Activated gamma-delta T cell treated with anti-CD3 and anti-CD28 coated beads, Interleukin-2, amount 50 U/mL, for 16 hours (primary cell): Measurements from ENCODE around the gene RNU6-7.

ENCODE experiments used
- DNase-seq: peaks from one replicate; pipeline ENCODE4 v3.0.0-alpha.2; 2020; ENCODE audit warnings: low read depth

RNU6-7 gene

GRCh38 chr14:32201816-32202490 is at the start of gene RNU6-7:
TSS of gene RNU6-7 (plus strand) at chr14:32202045.
- DNase-seq = no peak

- DNase-seq = no peak
Observed at GRCh38 chr14:32166029-32166428, 35.8 kb upstream of the RNU6-7 start.

GRCh38 chr14:32166924-32167323 is 34.9 kb upstream of the RNU6-7 start:
- no peak for DNase-seq

- no peak for DNase-seq
Observed at GRCh38 chr14:32167907-32168306, 33.9 kb upstream of the RNU6-7 start.

GRCh38 chr14:32169191-32169590 is 32.7 kb upstream of the RNU6-7 start:
- no peak for DNase-seq

- no peak for DNase-seq
Observed at GRCh38 chr14:32171469-32171868, 30.4 kb upstream of the RNU6-7 start.

- no peak for DNase-seq
Observed at GRCh38 chr14:32183151-32184058, 18.4 kb upstream of the RNU6-7 start.

- DNase-seq = no peak
Observed at GRCh38 chr14:32185097-32185496, 16.7 kb upstream of the RNU6-7 start.

- no peak for DNase-seq
Observed at GRCh38 chr14:32186248-32186647, 15.6 kb upstream of the RNU6-7 start.

GRCh38 chr14:32189811-32190210 is 12.0 kb upstream of the RNU6-7 start:
- no peak for DNase-seq

GRCh38 chr14:32190673-32191072 is 11.2 kb upstream of the RNU6-7 start:
- DNase-seq = no peak

- no peak for DNase-seq
Observed at GRCh38 chr14:32192712-32193373, 9.0 kb upstream of the RNU6-7 start.

- DNase-seq = no peak
Observed at GRCh38 chr14:32193532-32193931, 8.3 kb upstream of the RNU6-7 start.

- DNase-seq = no peak
Observed at GRCh38 chr14:32195636-32196035, 6.2 kb upstream of the RNU6-7 start.

- DNase-seq = no peak
Observed at GRCh38 chr14:32197919-32198318, 3.9 kb upstream of the RNU6-7 start.

- no peak for DNase-seq
Observed at GRCh38 chr14:32200368-32201192, 1.3 kb upstream of the RNU6-7 start.

- peak; percentile 52 for DNase-seq
Observed at GRCh38 chr14:32201193-32201815, 541 bp upstream of the RNU6-7 start.

- no peak for DNase-seq
Observed at GRCh38 chr14:32202491-32202997, 699 bp downstream of the RNU6-7 start.

GRCh38 chr14:32202998-32203882 is 1.4 kb downstream of the RNU6-7 start, which contains the start of gene RNU6-8:
TSS of gene RNU6-8 (minus strand) at chr14:32203269.
- peak; percentile 73 for DNase-seq

GRCh38 chr14:32203928-32204357 is 2.1 kb downstream of the RNU6-7 start:
- no peak for DNase-seq
